Astrocyte (in vitro differentiated cells and primary cell): ENCODE measurements around the gene NMNAT3. TPM values are rescaled to one million over a fixed set of nuclear protein-coding genes. Genes with fewer than 3 reads are reported as not detected.

Experiments
- DNase-seq: peaks from one replicate; pipeline ENCODE4 v3.0.0-alpha.2; 2010; ENCODE audit warnings: low read depth
- FAIRE-seq: peaks from 2 replicates; lab custom pipeline; 2011; peaks lifted over from hg19 to GRCh38; lab: Jason Lieb, UNC
- H2AFZ ChIP-seq: 2 replicates; pipeline ENCODE4 v1.6.0; 2012; ENCODE audit warnings: low read depth, low read length, inconsistent platforms
- H3K27ac ChIP-seq: 2 replicates; pipeline ENCODE4 v1.5.1; 2011; ENCODE audit warnings: low read depth, low read length, inconsistent platforms
- H3K27me3 ChIP-seq: 2 replicates; pipeline ENCODE4 v1.6.0; 2011; ENCODE audit warnings: low read length, inconsistent platforms; ENCODE audit not compliant: insufficient read depth
- H3K36me3 ChIP-seq: 2 replicates; pipeline ENCODE4 v1.5.1; 2011; ENCODE audit warnings: low read length, inconsistent platforms; ENCODE audit not compliant: insufficient read depth
- H3K4me1 ChIP-seq: 2 replicates; pipeline ENCODE4 v1.5.1; 2011; ENCODE audit warnings: low read length, inconsistent platforms; ENCODE audit not compliant: insufficient read depth
- H3K4me2 ChIP-seq: 2 replicates; pipeline ENCODE4 v1.6.0; 2012; ENCODE audit warnings: low read length, inconsistent platforms
- H3K4me3 ChIP-seq: 2 replicates; pipeline ENCODE4 v1.5.1; 2011; ENCODE audit warnings: low read depth, mild to moderate bottlenecking, low read length, inconsistent platforms; ENCODE audit not compliant: insufficient read depth
- H3K79me2 ChIP-seq: 2 replicates; pipeline ENCODE4 v1.6.0; 2012; ENCODE audit warnings: mild to moderate bottlenecking, low read length, inconsistent platforms; ENCODE audit not compliant: insufficient read depth
- H3K9ac ChIP-seq: 2 replicates; pipeline ENCODE4 v1.6.0; 2012; ENCODE audit warnings: mild to moderate bottlenecking, low read length, inconsistent platforms
- H3K9me3 ChIP-seq: 2 replicates; pipeline ENCODE4 v1.5.1; 2012; ENCODE audit warnings: low read depth, mild to moderate bottlenecking, low read length, inconsistent platforms; ENCODE audit not compliant: insufficient read depth
- H4K20me1 ChIP-seq: 2 replicates; pipeline ENCODE4 v1.6.0; 2012; ENCODE audit warnings: low read length, inconsistent platforms; ENCODE audit not compliant: insufficient read depth
- H3K27ac Mint-ChIP-seq: one replicate; pipeline ENCODE4 v1.8.0; 2021; ENCODE audit warnings: mild to moderate bottlenecking, mixed read lengths; ENCODE audit not compliant: unreplicated experiment
- H3K27me3 Mint-ChIP-seq: one replicate; pipeline ENCODE4 v1.8.0; 2021; ENCODE audit warnings: low read depth, mixed read lengths; ENCODE audit not compliant: unreplicated experiment
- H3K36me3 Mint-ChIP-seq: one replicate; pipeline ENCODE4 v1.8.0; 2021; ENCODE audit warnings: low read depth, mixed read lengths; ENCODE audit not compliant: unreplicated experiment
- H3K4me1 Mint-ChIP-seq: one replicate; pipeline ENCODE4 v1.8.0; 2021; ENCODE audit warnings: low read depth, mixed read lengths; ENCODE audit not compliant: unreplicated experiment
- H3K4me3 Mint-ChIP-seq: one replicate; pipeline ENCODE4 v1.8.0; 2021; ENCODE audit warnings: mild to moderate bottlenecking, moderate library complexity, mixed read lengths; ENCODE audit not compliant: unreplicated experiment
- H3K9me3 Mint-ChIP-seq: one replicate; pipeline ENCODE4 v1.8.0; 2021; ENCODE audit warnings: mild to moderate bottlenecking, mixed read lengths; ENCODE audit not compliant: unreplicated experiment
- EZH2 ChIP-seq: IDR thresholded peaks from 2 replicates; pipeline ENCODE4 v1.6.1; 2012; ENCODE audit warnings: mild to moderate bottlenecking, low read length, inconsistent platforms; ENCODE audit not compliant: insufficient read depth
- total RNA-seq: library from RNA; stranded (reverse); gene quantifications from 2 replicates; pipeline ENCODE4 v1.2.1, GENCODE V29; 2021
- TF ChIP-seq, protein P1 (sequence below): IDR thresholded peaks from 2 replicates; pipeline ENCODE4 v1.5.1; 2011; ENCODE audit warnings: low read depth, mild to moderate bottlenecking, inconsistent platforms, low read length, moderate library complexity; ENCODE audit not compliant: insufficient read depth

NMNAT3 gene
- total RNA-seq, 1 donor from 2014 or later = 1.3 TPM

DNA sequence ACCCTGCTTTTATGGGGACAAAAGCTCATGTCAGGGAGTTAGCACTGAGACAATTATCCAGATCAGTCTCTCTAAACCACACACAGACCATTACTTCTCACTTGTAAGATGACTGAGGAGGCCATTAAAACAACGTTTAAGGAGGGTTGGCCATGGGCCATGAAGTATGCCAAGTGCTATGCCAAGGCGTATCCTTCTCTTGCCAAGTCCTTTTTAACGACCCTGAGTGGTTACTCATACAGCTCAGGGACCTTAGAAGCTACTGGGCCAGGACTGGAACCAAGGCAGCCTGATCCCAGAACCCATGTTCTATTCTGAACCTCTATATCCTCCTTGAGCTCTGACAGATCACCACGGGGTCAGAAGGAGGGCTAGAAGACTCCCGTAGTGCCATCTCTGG is 50.0 kb downstream of the NMNAT3 start:
- peaks cover 7% of the 10 kb centered on the region for H3K27me3 Mint-ChIP-seq
- no peak overlapping the region for H3K9ac ChIP-seq
- H3K27ac ChIP-seq = no peak overlapping the region
- FAIRE-seq (no peak), DNase-seq (no peak)
- H3K36me3 Mint-ChIP-seq = no peaks in the 10 kb centered on the region
- H3K4me3 Mint-ChIP-seq = no peak overlapping the region
- no peaks in the 10 kb centered on the region for H3K27me3 ChIP-seq
- H3K79me2 ChIP-seq = no peaks in the 10 kb centered on the region
- H3K4me1 ChIP-seq = no peaks in the 10 kb centered on the region
- H3K27ac Mint-ChIP-seq = no peak overlapping the region
- no peaks in the 10 kb centered on the region for H4K20me1 ChIP-seq
- no peak for TF ChIP-seq EZH2
- H3K36me3 ChIP-seq = no peaks in the 10 kb centered on the region
- no peak overlapping the region for H3K4me2 ChIP-seq
- peaks cover 3% of the 10 kb centered on the region for H3K9me3 Mint-ChIP-seq
- H3K4me3 ChIP-seq = no peak overlapping the region
- H3K9me3 ChIP-seq = no peaks in the 10 kb centered on the region
- no peaks in the 10 kb centered on the region for H3K4me1 Mint-ChIP-seq
- no peak overlapping the region for H2AFZ ChIP-seq

DNA sequence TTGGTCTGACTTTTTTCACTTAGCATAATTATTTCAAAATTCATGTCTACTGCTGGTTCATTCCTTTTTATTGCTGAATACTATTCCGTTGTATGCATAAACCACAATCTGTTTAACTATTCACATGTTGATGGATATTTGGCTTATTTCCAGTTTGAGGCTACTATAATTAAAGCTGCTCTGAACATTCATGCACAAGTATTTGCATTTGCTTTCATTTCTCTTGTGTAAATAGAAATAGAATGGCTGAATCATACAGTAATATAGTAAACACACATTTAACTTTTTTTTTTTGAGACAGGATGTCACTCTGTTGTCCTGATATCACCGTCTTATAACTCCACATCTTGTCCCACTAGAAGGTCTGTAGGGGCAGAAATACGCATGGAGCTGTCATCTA is 57.3 kb downstream of the NMNAT3 start:
- Histone ChIP-seq H4K20me1 (no peaks in the 10 kb centered on the region), H3K27me3 (no peaks in the 10 kb centered on the region), H3K27ac (no peak overlapping the region), H3K36me3 (no peaks in the 10 kb centered on the region), H3K4me3 (no peak overlapping the region), H3K79me2 (no peaks in the 10 kb centered on the region), H3K4me1 (no peaks in the 10 kb centered on the region), H2AFZ (no peak overlapping the region), H3K4me2 (no peak overlapping the region), H3K9ac (no peak overlapping the region), H3K9me3 (no peaks in the 10 kb centered on the region)
- Mint-ChIP-seq H3K36me3 (no peaks in the 10 kb centered on the region), H3K9me3 (no peaks in the 10 kb centered on the region), H3K4me3 (no peak overlapping the region), H3K27me3 (no peaks in the 10 kb centered on the region), H3K27ac (no peak overlapping the region), H3K4me1 (no peaks in the 10 kb centered on the region)
- no peak for FAIRE-seq
- no peak for TF ChIP-seq EZH2
- TF ChIP-seq, protein P1, sequence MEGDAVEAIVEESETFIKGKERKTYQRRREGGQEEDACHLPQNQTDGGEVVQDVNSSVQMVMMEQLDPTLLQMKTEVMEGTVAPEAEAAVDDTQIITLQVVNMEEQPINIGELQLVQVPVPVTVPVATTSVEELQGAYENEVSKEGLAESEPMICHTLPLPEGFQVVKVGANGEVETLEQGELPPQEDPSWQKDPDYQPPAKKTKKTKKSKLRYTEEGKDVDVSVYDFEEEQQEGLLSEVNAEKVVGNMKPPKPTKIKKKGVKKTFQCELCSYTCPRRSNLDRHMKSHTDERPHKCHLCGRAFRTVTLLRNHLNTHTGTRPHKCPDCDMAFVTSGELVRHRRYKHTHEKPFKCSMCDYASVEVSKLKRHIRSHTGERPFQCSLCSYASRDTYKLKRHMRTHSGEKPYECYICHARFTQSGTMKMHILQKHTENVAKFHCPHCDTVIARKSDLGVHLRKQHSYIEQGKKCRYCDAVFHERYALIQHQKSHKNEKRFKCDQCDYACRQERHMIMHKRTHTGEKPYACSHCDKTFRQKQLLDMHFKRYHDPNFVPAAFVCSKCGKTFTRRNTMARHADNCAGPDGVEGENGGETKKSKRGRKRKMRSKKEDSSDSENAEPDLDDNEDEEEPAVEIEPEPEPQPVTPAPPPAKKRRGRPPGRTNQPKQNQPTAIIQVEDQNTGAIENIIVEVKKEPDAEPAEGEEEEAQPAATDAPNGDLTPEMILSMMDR = no peak
- no peak for DNase-seq

DNA sequence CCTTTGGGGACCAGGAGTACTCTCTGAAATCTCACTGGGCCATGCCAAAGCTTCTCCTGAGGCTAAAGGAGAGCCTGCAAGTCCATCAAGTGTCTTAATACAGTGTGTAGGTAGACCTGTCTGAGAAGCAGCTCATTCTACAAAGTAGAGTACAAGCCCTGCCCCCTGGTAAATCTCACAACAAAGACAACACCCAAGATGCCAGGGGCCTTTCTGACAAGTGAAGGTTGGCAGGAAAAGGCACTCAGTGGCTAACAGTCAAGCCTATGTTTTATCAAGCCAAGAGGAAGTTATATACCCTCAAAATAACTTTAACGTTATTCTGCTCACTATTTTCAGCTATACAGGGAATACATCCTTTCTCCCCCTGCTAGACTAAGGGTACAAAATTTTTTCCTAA is 58.3 kb downstream of the NMNAT3 start:
- no peak overlapping the region for H3K27ac Mint-ChIP-seq
- DNase-seq (no peak), FAIRE-seq (no peak)
- H3K9me3 ChIP-seq = no peaks in the 10 kb centered on the region
- H3K79me2 ChIP-seq = no peaks in the 10 kb centered on the region
- no peak overlapping the region for H2AFZ ChIP-seq
- no peaks in the 10 kb centered on the region for H3K36me3 Mint-ChIP-seq
- H3K27ac ChIP-seq = no peak overlapping the region
- H3K4me3 ChIP-seq = no peak overlapping the region
- H3K27me3 ChIP-seq = no peaks in the 10 kb centered on the region
- H3K9ac ChIP-seq = no peak overlapping the region
- TF ChIP-seq, protein P1 = no peak
- no peaks in the 10 kb centered on the region for H3K4me1 ChIP-seq
- H4K20me1 ChIP-seq = no peaks in the 10 kb centered on the region
- no peaks in the 10 kb centered on the region for H3K36me3 ChIP-seq
- no peaks in the 10 kb centered on the region for H3K4me1 Mint-ChIP-seq
- no peaks in the 10 kb centered on the region for H3K9me3 Mint-ChIP-seq
- no peak overlapping the region for H3K4me2 ChIP-seq
- no peaks in the 10 kb centered on the region for H3K27me3 Mint-ChIP-seq
- no peak overlapping the region for H3K4me3 Mint-ChIP-seq
